HG02571 (cell line): ENCODE data around the gene TSHZ1.

Experiments
- ATAC-seq: cut with Tn5 transposase; IDR thresholded peaks from one replicate; pipeline ENCODE4 v1.9.1; 2021; ENCODE audit warnings: mild to moderate bottlenecking, moderate library complexity; ENCODE audit not compliant: unreplicated experiment

The TSHZ1 gene

GRCh38 chr18:75220551-75221355 is 10.2 kb downstream of the TSHZ1 start:
- ATAC-seq = no peak

- no peak for ATAC-seq
Observed at GRCh38 chr18:75221397-75221796, 10.8 kb downstream of the TSHZ1 start.

GRCh38 chr18:75221897-75222296 is 11.3 kb downstream of the TSHZ1 start:
- no peak for ATAC-seq

- no peak for ATAC-seq
Observed at GRCh38 chr18:75222407-75222806, 11.8 kb downstream of the TSHZ1 start.

GRCh38 chr18:75223687-75224347 is 13.2 kb downstream of the TSHZ1 start:
- ATAC-seq = no peak

- no peak for ATAC-seq
Observed at GRCh38 chr18:75226286-75226955, 15.8 kb downstream of the TSHZ1 start.

GRCh38 chr18:75226956-75227316 is 16.3 kb downstream of the TSHZ1 start:
- no peak for ATAC-seq

GRCh38 chr18:75227535-75228296 is 17.1 kb downstream of the TSHZ1 start:
- ATAC-seq = no peak

GRCh38 chr18:75228967-75229366 is 18.4 kb downstream of the TSHZ1 start:
- no peak for ATAC-seq

- ATAC-seq = no peak
Observed at GRCh38 chr18:75229437-75229836, 18.8 kb downstream of the TSHZ1 start.

GRCh38 chr18:75230163-75231052 is 19.8 kb downstream of the TSHZ1 start:
- no peak for ATAC-seq

GRCh38 chr18:75231053-75231406 is 20.4 kb downstream of the TSHZ1 start:
- no peak for ATAC-seq

GRCh38 chr18:75234901-75235300 is 24.3 kb downstream of the TSHZ1 start:
- no peak for ATAC-seq

- no peak for ATAC-seq
Observed at GRCh38 chr18:75235896-75236295, 25.3 kb downstream of the TSHZ1 start.

- no peak for ATAC-seq
Observed at GRCh38 chr18:75238100-75238499, 27.5 kb downstream of the TSHZ1 start.

GRCh38 chr18:75238786-75239185 is 28.2 kb downstream of the TSHZ1 start:
- no peak for ATAC-seq

- ATAC-seq = no peak
Observed at GRCh38 chr18:75240433-75240832, 29.8 kb downstream of the TSHZ1 start.

GRCh38 chr18:75241705-75242104 is 31.1 kb downstream of the TSHZ1 start:
- no peak for ATAC-seq

GRCh38 chr18:75244351-75245313 is 34.0 kb downstream of the TSHZ1 start:
- ATAC-seq = no peak
